GM18867 (cell line): Measurements from ENCODE around the gene KRIT1.
"Not testable (repeated sequence)": the region's sequence is repeated elsewhere in the genome, so short reads cannot be mapped to it uniquely, and the experiment has no call there.

ENCODE experiments used
- ATAC-seq: cut with Tn5 transposase; IDR thresholded peaks from one replicate; pipeline ENCODE4 v1.9.1; 2021; ENCODE audit warnings: mild to moderate bottlenecking, moderate library complexity; ENCODE audit not compliant: unreplicated experiment

KRIT1 gene

GRCh38 chr7:92245487-92246359, at the start of gene KRIT1, which contains the start of gene ANKIB1:
Gene KRIT1 (minus strand): TSS chr7:92245914. CDS start chr7:92242135, 3,779 bp downstream.
Gene ANKIB1 (plus strand): TSS chr7:92245974. CDS start chr7:92294979, 49,005 bp downstream.
- peak; percentile 81 for ATAC-seq

GRCh38 chr7:92295391-92295790, 49.7 kb upstream of the KRIT1 start:
- ATAC-seq: no peak

- no peak for ATAC-seq
These were observed 48.3 kb upstream of the KRIT1 start for GRCh38 chr7:92293896-92294590.

GRCh38 chr7:92292981-92293380, 47.3 kb upstream of the KRIT1 start:
- peak; percentile 45 for ATAC-seq

- ATAC-seq: no peak
These were observed 43.6 kb upstream of the KRIT1 start for GRCh38 chr7:92289321-92289720.

GRCh38 chr7:92282930-92283329, 37.2 kb upstream of the KRIT1 start:
- ATAC-seq: no peak

GRCh38 chr7:92282221-92282814, 36.6 kb upstream of the KRIT1 start:
- no peak for ATAC-seq

GRCh38 chr7:92281031-92281430, 35.3 kb upstream of the KRIT1 start:
- no peak for ATAC-seq

- ATAC-seq: no peak
These were observed 33.8 kb upstream of the KRIT1 start for GRCh38 chr7:92279396-92280031.

- ATAC-seq: peak; percentile 93
These were observed 30.7 kb upstream of the KRIT1 start for GRCh38 chr7:92276460-92276864.

- ATAC-seq: no peak
These were observed 29.6 kb upstream of the KRIT1 start for GRCh38 chr7:92275327-92275726.

- no peak for ATAC-seq
These were observed 23.2 kb upstream of the KRIT1 start for GRCh38 chr7:92268921-92269320.

- ATAC-seq: no peak
These were observed 20.9 kb upstream of the KRIT1 start for GRCh38 chr7:92266415-92267241.

GRCh38 chr7:92260248-92260781, 14.6 kb upstream of the KRIT1 start:
- ATAC-seq: no peak

- ATAC-seq: no peak
These were observed 14.0 kb upstream of the KRIT1 start for GRCh38 chr7:92259610-92260247.

- ATAC-seq: no peak
These were observed 13.3 kb upstream of the KRIT1 start for GRCh38 chr7:92259062-92259461.

- ATAC-seq: no peak
These were observed 9.6 kb upstream of the KRIT1 start for GRCh38 chr7:92255308-92255707.

- not testable (repeated sequence) for ATAC-seq
These were observed 9.1 kb upstream of the KRIT1 start for GRCh38 chr7:92254800-92255199.

GRCh38 chr7:92253251-92253650, 7.5 kb upstream of the KRIT1 start:
- no peak for ATAC-seq
